ENCODE data around the gene SAXO2. TPM values are rescaled to one million over a fixed set of nuclear protein-coding genes. Genes with fewer than 3 reads are reported as not detected.

Gene SAXO2
- total and polyA plus RNA-seq, 2 of the 4 experiments (the other 2 are of a cell fraction), result 0.14 TPM; not detected in 1

- no peak overlapping the region for H2AK9ac ChIP-seq (replicated peaks; ENCODE audit: low read depth, low read length, poor library complexity)
- no peak overlapping the region for H3K14ac ChIP-seq (replicated peaks; ENCODE audit: low read depth, low read length)
- H4K91ac ChIP-seq (ENCODE audit: insufficient read depth, low read depth, low read length), result no peak overlapping the region
- no peak overlapping the region for H3K4ac ChIP-seq (ENCODE audit: low read depth, low read length)
- H2BK15ac ChIP-seq (ENCODE audit: low read depth, low read length), result no peak overlapping the region
- no peak overlapping the region for H2BK20ac ChIP-seq (ENCODE audit: low read depth, low read length)
- dilution Hi-C loops (cut with HindIII; ENCODE audit: low sequenced_read_pairs, unreplicated experiment), result no loop called here
- H3K9ac ChIP-seq (ENCODE audit: low read depth, low read length), result peak overlapping the region; percentile 2; the same call in 1 of the 2 replicates
- H3K79me1 ChIP-seq (ENCODE audit: low read depth in 1 of 2, low read length in 2 of 2), result peaks cover 13 to 21% of the 10 kb centered on the region in 2 experiments
- ATAC-seq (ENCODE audit: low read depth) (no peak), DNase-seq (no peak)
- peak overlapping the region; percentile 66 for H3K4me2 ChIP-seq (ENCODE audit: low read depth, low read length)
- no peak overlapping the region for H2AK5ac ChIP-seq (ENCODE audit: low read depth, low read length)
- H2BK120ac ChIP-seq (ENCODE audit: low read depth, low read length), result no peak overlapping the region
- H3K56ac ChIP-seq (ENCODE audit: extremely low read depth, insufficient read depth, low read length), result no peak overlapping the region
- peak overlapping the region; percentile 41 for H2AFZ ChIP-seq (replicated peaks; ENCODE audit: low read length, poor library complexity)
- intact Hi-C loops (cut with micrococcal nuclease), result no loop called here
- H4K20me1 ChIP-seq (ENCODE audit: insufficient read depth, low read length), result no peaks in the 10 kb centered on the region
- no TSS peak for BruUV-seq (replicated peaks)
- H3K36me3 ChIP-seq (ENCODE audit: control insufficient read depth, insufficient read depth, low read length), result no peaks in the 10 kb centered on the region; the same call in 1 of the 2 replicates
- TF ChIP-seq MAFK (IDR thresholded peaks at IDR 0.05; ENCODE audit: low read depth, low read length), result no peak
- TF ChIP-seq POLR2A (IDR thresholded peaks at IDR 0.05; ENCODE audit: low read depth, low read length), result no peak
- no peak for TF ChIP-seq BHLHE40 (IDR thresholded peaks at IDR 0.05; ENCODE audit: low read depth, low read length)
- no peak for TF ChIP-seq CTCF (conservative IDR thresholded peaks at IDR 0.05; ENCODE audit: low read depth, low read length)
- TF ChIP-seq NFE2L2 (IDR thresholded peaks at IDR 0.05; ENCODE audit: low read depth, low read length), result no peak
- no peak for TF ChIP-seq MXI1 (IDR thresholded peaks at IDR 0.05; ENCODE audit: borderline replicate concordance, low read depth, low read length)
- no peak for TF ChIP-seq RCOR1 (IDR thresholded peaks at IDR 0.05; ENCODE audit: insufficient replicate concordance, low read length)
- no peak for TF ChIP-seq RFX5 (IDR thresholded peaks at IDR 0.05; ENCODE audit: low read depth, low read length)
- no peak for TF ChIP-seq ELK1 (IDR thresholded peaks at IDR 0.05; ENCODE audit: borderline replicate concordance, low read depth, low read length)
- no peak for TF ChIP-seq USF2 (IDR thresholded peaks at IDR 0.05; ENCODE audit: low read depth, low read length)
- peaks cover 4% of the 10 kb centered on the region; the same call in 1 of the 2 replicates for H3K9me1 ChIP-seq (ENCODE audit: insufficient read depth, low read length)
- H3K23ac ChIP-seq (ENCODE audit: low read depth, low read length), result peak overlapping the region; percentile 52; the same call in 1 of the 2 replicates
- H4K8ac ChIP-seq (ENCODE audit: low read depth in 2 of 2, low read length in 2 of 2), result peak overlapping the region in 1 of 2 experiments; percentile 37; a peak in 1 of 4 replicates
- no peak overlapping the region for H3K27ac ChIP-seq (ENCODE audit: insufficient read depth, low read length)
- no peaks in the 10 kb centered on the region for H3K27me3 ChIP-seq (ENCODE audit: control insufficient read depth, insufficient read depth, low read length)
- ChIA-PET POLR2A (ENCODE audit: unreplicated experiment) (no interaction called here), CTCF (interaction anchor here (1.0 kb wide), 1 partner anchor 17 kb away, joined by 3 read pairs; no protein-coding TSS in a partner anchor)
- no peak overlapping the region for H2BK5ac ChIP-seq (ENCODE audit: low read depth, low read length, poor library complexity, severe bottlenecking)
- H3K4me1 ChIP-seq (ENCODE audit: control insufficient read depth, insufficient read depth, low read length), result peaks cover 5% of the 10 kb centered on the region; the same call in 1 of the 2 replicates
- 67% methylated on average over 1 of the region's 3 CpGs; no CpG with 5 or more reads in 1 of the 2 experiments for WGBS, 2 experiments (ENCODE audit: extremely low coverage in 2 of 2, insufficient read length in 1 of 2)
- in situ Hi-C loops (cut with MboI; ENCODE audit: low sequenced_read_pairs), result no loop called here
- H3K18ac ChIP-seq (ENCODE audit: low read depth, low read length), result no peak overlapping the region
- H3K9me3 ChIP-seq (ENCODE audit: control insufficient read depth, insufficient read depth, low read length), result no peaks in the 10 kb centered on the region
- no peak overlapping the region; the same call in 1 of the 2 replicates for H4K5ac ChIP-seq (ENCODE audit: low read depth, low read length)
- H3K4me3 ChIP-seq (ENCODE audit: insufficient read depth, low read depth, low read length), result peak overlapping the region; percentile 85
These were observed 732 bp downstream of the SAXO2 start for GRCh38 chr15:82263350-82263749.

All from IMR-90 (cell line).